Kidney tubule cell (primary cell): ENCODE data around the gene POLG.

ENCODE experiments used
- DNase-seq: peaks from one replicate; pipeline ENCODE4 v3.0.0-alpha.2; 2018; ENCODE audit warnings: low spot score

Gene POLG

DNA sequence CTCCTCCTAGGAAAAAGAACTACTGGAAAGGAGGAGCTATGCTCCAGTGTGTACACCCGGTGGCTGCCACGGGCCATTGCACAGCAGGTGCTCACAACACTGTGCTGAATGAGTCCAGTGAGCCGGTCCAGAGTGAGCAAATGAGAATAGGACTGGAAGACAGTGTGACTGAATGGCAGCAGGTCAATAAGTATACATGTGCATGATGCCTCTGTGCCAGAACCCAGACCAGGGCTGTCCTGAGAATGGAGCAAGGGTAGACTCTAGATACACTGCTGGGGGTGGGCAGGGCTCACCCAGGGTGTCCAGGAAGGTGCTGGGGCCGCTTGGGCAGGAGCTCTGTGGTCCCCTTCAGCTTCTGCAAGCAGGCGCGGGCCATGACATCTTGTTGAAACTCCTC is 8.3 kb downstream of the POLG start:
- peak; percentile 37 for DNase-seq

DNA sequence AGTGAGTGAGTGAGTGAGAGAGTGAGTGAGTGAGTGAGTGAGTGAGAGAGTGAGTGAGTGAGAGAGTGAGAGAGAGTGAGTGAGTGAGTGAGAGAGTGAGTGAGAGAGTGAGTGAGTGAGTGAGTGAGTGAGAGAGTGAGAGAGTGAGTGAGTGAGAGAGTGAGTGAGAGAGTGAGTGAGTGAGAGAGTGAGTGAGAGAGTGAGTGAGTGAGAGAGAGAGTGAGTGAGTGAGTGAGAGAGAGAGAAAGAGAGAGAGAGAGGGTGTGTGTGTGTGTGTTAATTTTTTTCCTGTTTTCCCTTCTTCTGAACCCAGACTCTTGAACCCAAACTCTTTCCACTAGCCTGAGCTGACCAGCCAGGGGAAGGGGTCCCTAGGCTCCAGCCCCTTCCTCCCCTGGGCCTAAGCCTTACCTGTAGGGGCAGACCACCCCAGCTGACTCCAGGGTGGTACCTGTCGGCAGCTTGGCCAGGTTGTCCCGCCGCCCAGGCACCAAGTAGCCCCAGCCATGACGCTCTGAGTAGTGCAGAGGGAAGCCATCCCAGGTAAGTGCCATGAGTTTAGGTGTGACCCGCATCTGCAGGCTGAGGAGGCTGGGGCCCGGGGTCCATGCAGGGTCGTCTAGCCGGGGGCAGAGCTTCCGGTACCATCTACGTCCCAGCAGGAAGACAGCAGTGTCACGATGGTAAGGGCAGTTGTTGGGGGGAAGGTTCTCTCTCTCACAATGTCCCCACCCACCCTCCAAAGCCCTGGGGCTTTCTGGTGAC is 9.4 kb downstream of the POLG start:
- DNase-seq: no peak

DNA sequence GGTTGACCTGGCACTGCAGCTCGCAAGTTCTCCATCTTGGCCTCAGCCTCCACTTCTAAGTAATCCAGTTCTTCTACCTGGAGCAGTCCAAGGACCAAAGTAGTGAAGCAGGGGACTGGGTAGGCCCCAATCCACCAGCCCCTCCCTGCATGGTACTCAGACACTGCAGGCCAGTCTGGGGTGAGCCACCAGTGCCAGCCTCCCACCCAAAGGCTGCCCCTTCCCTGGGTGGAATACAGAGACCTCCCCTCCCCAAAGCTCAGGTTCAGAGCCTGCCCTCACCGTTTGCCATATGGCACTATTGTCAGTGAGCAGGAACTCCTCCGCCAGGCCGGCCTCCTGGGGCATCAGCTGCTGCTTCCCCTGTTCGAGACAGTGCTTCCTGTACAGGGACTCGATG is 10.8 kb downstream of the POLG start:
- DNase-seq: no peak

DNA sequence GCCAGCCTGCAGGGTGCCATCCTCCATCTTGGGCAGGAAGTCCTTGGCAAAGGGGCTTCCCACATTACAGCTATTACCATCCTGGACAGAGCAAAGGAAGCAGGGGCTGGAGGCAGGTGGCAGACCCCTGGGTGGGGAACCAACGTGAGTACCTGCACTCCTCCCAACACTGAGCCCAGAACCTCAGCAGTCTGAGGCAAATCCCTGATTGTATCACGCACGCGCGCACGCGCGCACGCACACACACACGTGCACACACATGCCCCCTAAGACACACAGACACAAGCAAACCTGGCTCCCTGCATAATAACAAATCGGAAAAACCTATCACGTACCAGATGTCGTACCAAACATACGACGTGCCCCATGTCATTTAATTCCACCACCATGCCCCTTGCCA is 11.8 kb downstream of the POLG start:
- no peak for DNase-seq

DNA sequence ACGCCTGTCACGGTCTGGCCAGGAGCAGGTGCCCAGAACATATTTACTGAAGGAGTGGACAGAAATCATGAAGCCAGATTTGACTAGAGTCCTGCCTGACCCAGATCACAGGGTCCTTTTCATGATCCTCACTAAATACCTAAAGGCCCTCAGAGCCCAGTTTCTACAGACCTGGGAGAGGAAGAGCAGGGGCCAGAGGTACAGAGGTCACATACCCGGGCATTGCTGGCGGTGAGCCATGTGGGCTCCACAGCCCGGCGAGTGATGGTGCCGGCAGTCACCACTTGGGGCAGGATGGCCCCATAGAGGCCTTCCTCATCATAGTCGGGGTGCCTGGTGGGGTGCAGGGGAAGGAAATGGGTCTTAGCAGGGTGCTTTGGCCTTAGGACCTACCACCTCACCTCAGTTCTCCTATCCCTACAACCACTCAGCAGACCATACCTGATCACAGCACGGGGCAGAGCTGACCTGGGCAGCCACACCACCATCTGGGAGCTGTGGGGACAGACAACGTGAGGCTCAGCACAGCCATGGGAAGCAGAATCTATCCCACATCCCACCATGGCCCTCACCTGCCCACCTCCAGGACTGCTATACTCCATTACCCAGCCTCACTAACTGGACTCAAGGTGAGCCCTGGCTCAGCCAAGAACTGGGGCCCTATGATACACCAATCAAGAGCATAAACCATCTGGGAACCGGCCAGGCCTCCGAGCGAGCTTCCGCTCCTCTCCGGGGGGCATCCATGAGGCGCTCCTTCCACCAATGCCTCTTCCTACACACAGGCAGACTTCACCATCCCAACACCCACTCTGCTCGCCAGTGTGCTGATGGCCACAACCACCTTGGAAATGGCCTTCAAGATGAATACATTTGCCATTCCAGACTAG is 12.9 kb downstream of the POLG start:
- DNase-seq: no peak

DNA sequence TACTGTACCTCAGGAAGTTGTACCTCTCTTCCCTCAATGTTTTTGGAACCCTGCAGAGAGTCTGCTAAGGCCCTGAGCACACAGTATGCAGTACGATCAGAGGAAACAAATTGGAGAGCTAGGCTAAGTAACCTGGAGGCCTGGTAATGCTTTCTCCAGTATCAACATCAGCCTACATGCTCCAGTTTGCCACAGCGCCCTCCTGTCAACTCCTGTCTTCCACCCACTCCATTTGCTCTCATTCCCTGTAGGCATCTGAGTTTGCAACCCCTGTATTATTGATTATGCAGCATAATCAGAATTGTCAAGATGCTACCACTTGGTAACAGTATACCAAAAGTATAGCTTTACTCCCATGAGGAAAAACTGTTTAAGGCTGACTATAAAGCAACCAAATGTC is 14.4 kb downstream of the POLG start:
- no peak for DNase-seq

DNA sequence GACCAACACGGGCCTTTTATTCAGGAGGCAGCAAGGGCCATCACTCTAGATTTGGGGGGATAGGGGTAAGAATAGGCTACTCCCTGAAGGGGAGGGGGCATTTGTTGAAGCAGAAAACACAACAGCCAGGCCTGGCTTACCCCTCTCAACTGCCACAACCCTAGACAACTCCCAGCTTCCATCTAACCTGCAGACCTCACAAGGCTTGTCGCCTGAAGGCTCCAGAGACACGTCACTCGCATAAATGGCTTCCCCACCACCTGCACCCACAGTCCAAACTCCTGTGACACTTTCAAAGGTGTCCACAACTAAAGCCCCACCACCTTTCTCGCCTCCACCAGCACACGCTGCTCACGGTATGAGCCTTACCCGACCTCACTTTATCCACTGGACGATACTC is 14.9 kb downstream of the POLG start:
- no peak for DNase-seq

DNA sequence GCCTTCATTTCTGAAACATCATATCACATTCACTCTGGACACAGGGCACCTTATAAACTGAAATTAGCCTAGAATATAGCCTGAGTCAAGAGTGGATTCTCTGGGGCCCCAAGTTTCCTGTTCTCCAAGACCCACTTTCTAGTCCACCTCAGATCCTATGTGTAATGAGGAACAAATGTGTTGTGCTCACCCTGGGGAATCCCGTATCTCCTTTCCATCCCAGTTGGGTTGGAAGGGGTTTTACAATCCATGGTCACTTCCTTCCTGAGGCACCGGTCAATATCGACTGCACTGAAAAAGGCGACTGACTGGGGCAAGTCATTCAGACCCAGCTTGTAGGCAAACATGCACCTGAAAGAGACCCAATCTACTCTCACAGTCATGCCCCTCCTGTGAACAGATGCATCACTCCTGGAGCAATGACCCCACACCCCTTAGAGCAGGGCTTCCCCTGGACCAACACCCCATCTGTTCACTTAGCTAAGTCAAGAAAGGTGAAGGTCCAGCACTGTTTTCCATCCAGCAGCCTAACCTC is 17.4 kb downstream of the POLG start:
- DNase-seq: no peak

DNA sequence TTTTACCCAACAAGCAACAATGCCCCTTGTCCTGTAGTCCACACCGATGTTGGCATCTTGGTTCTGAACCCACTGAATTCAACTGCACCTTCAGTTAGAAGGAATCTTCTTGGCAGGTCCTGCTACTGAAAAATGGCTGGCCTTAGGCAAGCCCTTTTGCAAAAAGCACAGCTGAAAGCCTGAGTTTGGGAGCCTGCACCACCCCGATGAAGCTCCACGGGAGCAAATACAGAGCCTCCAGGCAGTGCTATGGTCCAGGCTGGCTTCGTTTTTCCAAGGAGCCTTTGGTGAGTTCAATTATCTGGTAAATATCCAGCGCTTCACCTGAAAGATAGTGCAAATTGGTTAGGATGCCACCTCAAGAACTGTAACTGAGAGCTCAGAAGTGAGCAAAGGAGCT is 18.1 kb downstream of the POLG start:
- no peak for DNase-seq

DNA sequence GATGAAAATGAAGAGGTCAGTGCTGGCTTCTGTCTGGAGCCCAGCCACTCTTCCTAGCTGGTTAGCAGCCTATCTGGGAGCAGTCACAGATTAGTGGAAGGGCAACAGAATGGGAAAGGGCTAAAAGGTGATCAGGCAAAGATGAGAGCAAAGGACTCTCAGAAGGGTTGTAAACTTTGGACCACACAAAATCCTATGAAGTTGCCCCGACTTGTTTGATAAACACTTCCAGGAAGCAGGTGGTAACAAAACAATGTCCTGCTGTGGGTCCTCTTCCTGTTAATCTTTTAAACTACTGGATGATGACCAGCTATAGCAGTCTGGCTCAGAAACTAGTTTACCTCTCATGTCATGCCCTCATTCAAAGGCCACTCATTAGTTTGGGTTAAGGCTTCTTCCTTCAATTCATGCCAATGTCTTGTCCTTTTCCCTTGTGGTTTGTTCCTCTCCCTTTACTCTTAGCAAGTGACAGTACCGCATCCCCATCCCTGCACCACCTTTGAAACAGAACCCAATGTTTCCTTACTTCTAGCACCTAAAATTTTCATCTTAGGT is 19.2 kb downstream of the POLG start:
- no peak for DNase-seq

DNA sequence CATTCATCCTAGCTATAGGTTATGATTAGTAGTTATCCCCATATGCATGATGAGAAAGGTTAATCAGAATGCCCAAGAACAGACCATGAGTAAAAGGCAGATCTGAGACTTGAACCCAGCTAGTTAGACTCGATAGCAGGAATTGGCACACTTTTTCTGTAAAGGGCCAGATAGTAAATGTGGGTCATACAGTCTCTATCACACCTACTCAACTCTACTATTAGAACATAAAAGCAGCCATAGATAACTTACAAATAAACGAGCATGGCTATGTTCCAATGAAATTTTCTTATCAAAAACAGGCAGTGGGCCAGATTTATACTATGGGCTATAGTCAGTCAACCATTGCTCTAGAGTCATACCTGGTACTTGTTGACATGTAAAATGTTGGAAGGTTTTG is 24.6 kb downstream of the POLG start:
- DNase-seq: no peak

DNA sequence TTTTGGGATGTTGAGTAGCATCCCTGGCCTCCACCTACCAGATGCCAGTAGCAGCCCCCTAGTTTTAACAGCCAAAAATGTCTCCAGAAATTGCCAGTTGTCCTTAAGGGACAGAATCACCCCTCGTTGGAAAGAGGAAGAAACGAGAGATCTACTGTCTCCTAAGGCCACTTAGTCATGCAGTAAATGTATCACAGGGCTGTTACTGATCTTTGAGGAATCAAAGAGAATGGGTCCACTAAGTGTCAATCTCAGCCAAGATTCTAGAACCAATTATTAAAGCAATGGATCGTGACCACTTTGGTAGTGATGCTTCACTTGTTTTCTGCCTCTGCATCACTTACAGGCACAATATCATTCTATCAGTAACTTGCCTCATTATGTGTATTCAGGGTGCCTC is 26.4 kb downstream of the POLG start:
- peak; percentile 64 for DNase-seq

DNA sequence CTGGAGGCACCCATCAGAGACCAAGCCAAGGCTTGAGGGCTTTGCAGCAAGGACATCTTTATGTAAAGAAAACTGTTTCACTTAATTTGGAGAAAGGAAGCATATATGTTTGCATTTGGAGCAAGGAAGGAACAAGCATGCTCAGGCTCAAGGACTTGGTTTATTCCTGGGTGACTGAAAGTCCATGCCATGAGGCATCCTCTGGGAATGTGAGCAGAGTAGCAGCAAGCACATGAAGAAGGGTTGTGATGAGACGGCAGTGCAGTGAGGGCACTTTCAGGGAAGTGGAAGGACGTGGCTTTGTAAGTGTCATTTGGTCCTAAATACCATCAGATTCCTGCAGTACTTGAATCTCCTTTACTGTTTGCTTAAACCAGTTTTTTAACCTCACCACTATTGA is 26.8 kb downstream of the POLG start:
- peak; percentile 83 for DNase-seq

DNA sequence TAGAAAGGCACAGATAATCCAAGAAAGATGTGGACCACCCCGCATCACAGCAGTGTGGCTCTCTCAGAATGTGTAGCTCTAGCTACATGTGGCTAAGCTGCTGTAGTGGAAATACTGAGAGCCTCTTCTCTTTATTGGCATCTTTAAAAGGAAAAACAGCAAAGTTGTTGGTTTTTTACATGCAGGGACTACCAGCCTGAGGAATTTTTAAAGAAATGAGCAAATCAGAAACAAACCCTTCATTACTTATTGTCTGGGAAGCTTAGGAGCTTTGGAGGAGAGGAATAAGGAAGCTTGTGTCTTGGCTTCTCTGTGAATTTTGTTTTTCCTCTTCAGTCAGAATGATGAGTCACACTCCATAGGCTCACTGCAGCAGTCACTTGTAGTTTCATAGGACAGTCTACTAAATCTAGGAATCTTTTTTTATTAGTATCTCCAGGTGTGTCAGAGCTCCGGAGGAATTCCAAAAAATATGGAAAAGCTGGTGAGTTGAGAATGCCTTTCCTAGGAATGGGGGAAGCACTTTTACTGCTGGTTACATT is 27.5 kb downstream of the POLG start:
- peak; percentile 69 for DNase-seq

DNA sequence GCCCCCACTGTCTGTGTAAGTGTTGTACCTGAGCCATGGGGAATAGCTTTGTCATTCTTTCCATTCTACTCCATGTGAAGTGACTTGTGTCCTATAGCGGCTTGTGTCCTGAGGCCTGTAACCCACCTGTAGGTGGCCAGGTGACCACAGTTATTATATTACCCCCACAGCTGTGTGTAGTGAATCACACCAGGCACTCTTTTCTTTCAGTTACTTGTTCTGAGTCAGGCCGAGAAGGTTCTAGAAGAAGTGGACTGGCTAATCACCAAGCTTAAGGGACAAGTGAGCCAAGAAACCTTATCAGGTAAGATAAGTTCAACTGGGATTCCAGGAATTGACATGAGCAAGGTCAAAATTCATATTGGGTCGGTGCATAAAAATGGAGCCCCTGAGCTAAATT is 29.2 kb downstream of the POLG start:
- DNase-seq: no peak

DNA sequence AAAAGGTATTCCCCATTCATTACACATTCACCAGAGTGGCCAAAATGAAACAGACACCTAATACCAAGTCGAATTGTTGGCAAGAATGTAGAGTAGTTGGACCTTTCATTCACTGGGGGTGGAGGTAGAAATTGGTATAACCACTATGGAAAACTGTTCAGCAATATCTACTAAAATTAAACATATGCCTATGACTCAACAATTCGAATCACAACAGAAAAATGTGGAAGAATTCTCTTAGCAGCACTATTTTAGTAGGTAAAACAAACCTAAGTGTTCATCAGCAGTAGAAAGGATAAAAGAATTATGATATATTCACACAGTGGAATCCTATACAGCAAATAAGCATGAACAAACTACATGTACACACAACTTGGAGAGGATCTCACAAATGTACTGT is 30.6 kb downstream of the POLG start:
- peak; percentile 23 for DNase-seq

DNA sequence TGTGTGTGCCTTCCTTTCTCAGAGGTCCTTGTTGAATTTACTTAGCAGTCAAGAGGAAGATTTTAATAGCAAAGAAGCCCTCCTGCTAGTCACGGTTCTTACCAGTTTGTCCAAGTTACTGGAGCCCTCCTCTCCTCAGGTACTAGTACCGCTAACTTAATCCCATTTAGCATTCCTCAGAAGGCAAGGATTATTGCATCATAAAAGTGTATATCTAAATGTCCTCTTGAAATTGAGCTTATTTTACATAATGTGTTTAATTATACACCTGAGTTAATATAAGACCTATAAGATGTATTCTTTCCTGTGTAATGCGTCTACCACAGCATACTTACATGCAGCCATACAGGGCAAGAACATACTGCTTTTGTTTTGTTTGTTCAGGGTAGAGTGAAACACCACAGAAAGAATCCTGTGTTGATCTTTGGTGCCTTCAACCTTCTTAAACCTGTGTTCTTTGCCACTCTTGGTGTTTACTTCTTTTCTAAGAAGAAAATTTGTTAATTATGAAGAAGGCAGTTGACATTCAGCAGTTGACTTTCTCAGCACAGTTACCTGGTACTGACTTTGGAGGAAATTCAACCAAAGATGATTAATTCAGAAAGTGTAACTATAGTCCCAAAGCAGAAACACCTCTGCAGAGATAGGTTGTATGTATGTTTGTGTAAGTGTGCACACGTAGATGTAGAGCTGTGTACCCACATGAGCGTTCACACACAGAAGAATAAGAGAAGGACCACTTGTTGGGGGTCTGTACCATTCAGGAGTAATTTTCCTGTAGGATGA is 33.1 kb downstream of the POLG start:
- DNase-seq: no peak

DNA sequence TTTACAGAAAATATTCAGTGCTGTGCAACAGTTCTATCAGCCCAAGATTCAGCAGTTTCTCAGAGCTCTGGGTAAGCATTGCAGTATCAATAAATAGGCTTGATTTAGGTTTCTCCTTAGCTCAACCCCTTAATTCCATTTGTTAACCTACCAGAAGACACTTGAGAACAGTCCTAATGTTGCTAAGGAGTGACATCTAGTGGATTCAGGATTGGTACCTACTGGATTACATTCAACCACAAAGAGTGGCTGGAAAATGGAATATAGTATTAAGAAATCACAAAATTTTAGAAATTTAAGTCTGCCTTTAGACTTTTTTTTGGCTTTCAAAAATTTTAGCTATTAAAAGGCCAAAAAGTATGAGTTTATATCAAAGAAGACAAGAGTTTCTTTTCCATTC is 34.7 kb downstream of the POLG start:
- DNase-seq: peak; percentile 28

DNA sequence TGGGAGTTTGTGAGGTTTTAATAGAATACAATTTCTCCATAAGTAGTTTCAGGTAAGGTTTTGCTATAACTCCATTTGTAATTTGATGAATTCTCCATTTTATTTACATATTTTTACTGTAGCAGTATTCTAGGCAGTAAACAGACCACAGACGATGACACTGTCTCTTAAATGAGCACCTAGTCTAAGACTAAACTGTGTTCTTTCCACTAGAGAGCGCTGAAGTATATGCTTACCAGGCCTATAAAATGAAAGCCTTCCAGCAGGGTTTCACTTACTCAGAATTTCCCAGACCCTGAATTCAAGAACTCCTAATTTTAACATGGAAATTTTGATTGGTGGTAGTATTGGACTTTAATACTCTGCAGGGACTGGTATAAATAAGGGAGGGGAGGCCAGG is 41.6 kb downstream of the POLG start:
- DNase-seq: no peak

DNA sequence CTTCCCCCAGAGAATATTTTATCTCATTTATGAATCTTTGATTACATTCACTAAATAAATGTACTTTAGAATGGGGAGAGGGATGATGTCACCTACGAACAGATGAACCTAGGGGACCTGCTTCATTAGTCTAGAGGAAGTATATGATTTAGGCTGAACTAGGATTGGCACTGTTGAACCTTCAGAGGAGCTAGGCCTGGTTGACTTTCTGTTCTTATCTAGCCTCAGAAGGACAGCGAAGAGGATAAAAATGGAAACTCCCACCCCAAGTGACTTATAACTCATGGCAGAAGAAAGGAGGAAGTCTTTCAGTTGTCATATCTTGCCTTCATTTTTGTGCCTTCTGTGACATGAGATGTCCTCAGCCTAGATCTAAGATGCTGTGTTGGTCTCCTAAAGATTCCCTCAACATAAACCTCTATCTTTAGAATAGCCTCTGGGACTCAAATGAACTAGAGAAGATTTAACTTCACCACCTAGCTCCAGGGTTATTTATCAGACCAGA is 42.6 kb downstream of the POLG start:
- DNase-seq: no peak

DNA sequence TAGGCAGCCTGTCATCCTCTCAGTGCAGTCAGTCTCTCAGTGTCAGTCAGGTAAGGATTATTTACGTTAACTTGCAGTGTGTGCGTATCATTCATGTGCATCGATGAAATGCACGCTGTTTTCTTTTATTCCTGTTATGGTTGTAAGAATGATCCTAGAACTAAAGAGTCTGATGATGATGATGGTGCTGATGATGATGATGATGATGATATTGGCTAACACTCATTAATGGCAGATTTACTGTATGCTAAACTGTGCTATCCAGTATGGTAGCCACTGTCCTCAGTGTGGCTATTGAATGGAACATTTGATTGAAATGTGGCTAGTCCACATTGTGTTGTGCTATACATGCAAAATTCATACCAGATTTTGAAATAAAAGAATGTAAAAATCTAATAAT is 51.4 kb downstream of the POLG start:
- DNase-seq: no peak

DNA sequence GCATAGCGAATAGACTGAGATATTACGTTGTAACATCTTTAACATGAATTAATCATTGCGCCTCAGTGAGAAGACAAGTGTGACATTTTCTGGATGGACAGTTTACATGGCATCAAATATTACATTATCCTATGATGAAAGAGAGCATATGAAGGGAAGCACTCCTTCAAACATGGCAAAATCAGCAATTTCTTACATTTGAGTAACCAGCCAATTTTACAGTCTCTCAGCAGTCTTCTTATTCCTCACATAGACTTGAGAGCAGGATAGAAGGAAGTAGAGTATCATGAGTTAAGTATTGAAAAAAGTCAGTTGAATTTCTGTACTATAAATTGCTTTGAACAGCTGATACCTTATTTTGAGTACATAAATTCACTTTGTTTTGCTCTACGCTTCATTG is 52.0 kb downstream of the POLG start:
- DNase-seq: no peak
